Loucy (cell line): ENCODE data around the gene EXD3.

Experiments used
- EZH2phosphoT487 ChIP-seq: fragments of 200-600 bp; IDR thresholded peaks from 2 replicates; pipeline ENCODE4 v1.6.1; 2018; ENCODE audit warnings: antibody characterized with exemption, mild to moderate bottlenecking, moderate library complexity, borderline replicate concordance
- TF ChIP-seq, protein P1 (sequence below): fragments of 200-600 bp; sonication (generic); conservative IDR thresholded peaks from 2 replicates; pipeline ENCODE4 v1.5.1; 2014; ENCODE audit warnings: mild to moderate bottlenecking, antibody characterized with exemption, low read length

DNA sequence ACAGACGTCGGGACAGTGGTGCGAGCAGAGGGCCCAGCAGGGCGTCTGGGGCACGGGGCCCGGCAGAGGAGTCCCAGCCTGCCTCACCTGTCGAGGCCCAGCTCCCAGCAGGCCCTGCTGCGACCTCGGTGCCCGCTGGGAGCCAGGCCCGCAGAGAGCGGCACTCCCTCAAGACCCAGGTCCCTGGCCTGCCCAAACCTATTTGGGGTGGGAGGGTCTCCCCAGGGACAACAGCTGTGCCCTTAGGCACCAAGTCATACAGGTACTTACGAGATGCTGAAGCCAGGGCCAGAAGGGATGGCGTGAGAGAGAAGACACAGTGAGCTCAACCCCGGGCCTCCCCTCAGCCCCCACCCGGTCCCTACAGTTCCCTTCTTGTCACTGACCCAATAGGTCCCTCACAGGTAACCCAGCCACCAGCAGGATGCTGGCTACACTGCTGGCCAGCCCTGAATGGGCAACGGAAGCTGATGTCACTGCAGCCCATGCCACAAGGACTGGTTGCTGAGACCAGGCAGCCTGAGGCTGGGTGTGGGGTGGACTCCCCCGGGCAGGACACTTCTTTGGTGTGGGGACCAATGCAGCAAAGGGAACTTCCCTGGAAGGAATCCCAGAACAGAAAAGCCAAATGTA is 32.5 kb upstream of the EXD3 start:
- TF ChIP-seq, protein P1, sequence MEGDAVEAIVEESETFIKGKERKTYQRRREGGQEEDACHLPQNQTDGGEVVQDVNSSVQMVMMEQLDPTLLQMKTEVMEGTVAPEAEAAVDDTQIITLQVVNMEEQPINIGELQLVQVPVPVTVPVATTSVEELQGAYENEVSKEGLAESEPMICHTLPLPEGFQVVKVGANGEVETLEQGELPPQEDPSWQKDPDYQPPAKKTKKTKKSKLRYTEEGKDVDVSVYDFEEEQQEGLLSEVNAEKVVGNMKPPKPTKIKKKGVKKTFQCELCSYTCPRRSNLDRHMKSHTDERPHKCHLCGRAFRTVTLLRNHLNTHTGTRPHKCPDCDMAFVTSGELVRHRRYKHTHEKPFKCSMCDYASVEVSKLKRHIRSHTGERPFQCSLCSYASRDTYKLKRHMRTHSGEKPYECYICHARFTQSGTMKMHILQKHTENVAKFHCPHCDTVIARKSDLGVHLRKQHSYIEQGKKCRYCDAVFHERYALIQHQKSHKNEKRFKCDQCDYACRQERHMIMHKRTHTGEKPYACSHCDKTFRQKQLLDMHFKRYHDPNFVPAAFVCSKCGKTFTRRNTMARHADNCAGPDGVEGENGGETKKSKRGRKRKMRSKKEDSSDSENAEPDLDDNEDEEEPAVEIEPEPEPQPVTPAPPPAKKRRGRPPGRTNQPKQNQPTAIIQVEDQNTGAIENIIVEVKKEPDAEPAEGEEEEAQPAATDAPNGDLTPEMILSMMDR: no peak
- no peak for TF ChIP-seq EZH2phosphoT487
